GM23338 (cell line): Measurements from ENCODE around the gene LRRC4. TPM values are rescaled to one million over a fixed set of nuclear protein-coding genes. Genes with fewer than 3 reads are reported as not detected.

Experiments used
- ATAC-seq: fragments of 200-7000 bp; cut with Tn5 transposase; 3 replicates; pipeline ENCODE4 v1.9.1; 2020
- DNase-seq: peaks from one replicate; pipeline ENCODE4 v3.0.0-alpha.2; 2015; ENCODE audit warnings: low spot score
- H2AFZ ChIP-seq: fragments of 200-600 bp; sonication (generic); 2 replicates; pipeline ENCODE4 v1.8.0; 2016; ENCODE audit warnings: antibody characterized with exemption, mild to moderate bottlenecking, moderate library complexity
- H3F3A ChIP-seq: fragments of 200-600 bp; sonication (generic); replicated peaks from 2 replicates; pipeline ENCODE4 v1.8.0; 2017; ENCODE audit warnings: antibody characterized with exemption, mixed run types, low read depth
- H3K27ac ChIP-seq: fragments of 200-600 bp; sonication (generic); 2 replicates; pipeline ENCODE4 v1.6.1; 2016; ENCODE audit warnings: low read depth
- H3K27me3 ChIP-seq: fragments of 200-600 bp; sonication (generic); 2 replicates; pipeline ENCODE4 v1.8.0; 2016; ENCODE audit warnings: mild to moderate bottlenecking, mixed run types, moderate library complexity; ENCODE audit not compliant: insufficient read depth
- H3K36me3 ChIP-seq: fragments of 200-600 bp; sonication (generic); 2 replicates; pipeline ENCODE4 v1.8.0; 2016; ENCODE audit warnings: mild to moderate bottlenecking; ENCODE audit not compliant: insufficient read depth
- H3K4me1 ChIP-seq: fragments of 200-600 bp; sonication (generic); 2 replicates; pipeline ENCODE4 v1.8.0; 2016; ENCODE audit warnings: mild to moderate bottlenecking, moderate library complexity; ENCODE audit not compliant: insufficient read depth
- H3K4me2 ChIP-seq: fragments of 200-600 bp; sonication (generic); 2 replicates; pipeline ENCODE4 v1.7.1; 2017; ENCODE audit warnings: mixed run types
- H3K4me3 ChIP-seq: fragments of 200-600 bp; sonication (generic); 2 replicates; pipeline ENCODE4 v1.6.1; 2016; ENCODE audit warnings: mixed run types
- H3K79me2 ChIP-seq: fragments of 200-600 bp; sonication (generic); replicated peaks from 2 replicates; pipeline ENCODE4 v1.8.0; 2017; ENCODE audit warnings: mild to moderate bottlenecking; ENCODE audit not compliant: insufficient read depth
- H3K9me2 ChIP-seq: fragments of 200-600 bp; sonication (generic); 2 replicates; pipeline ENCODE4 v1.8.0; 2017; ENCODE audit not compliant: insufficient read depth
- H4K20me1 ChIP-seq: fragments of 200-600 bp; sonication (generic); replicated peaks from 2 replicates; pipeline ENCODE4 v1.8.0; 2017; ENCODE audit warnings: mild to moderate bottlenecking; ENCODE audit not compliant: insufficient read depth
- H3K27ac Mint-ChIP-seq: 2 replicates; pipeline ENCODE4 v1.8.0; 2020; ENCODE audit warnings: inconsistent platforms, mild to moderate bottlenecking, moderate library complexity, mixed read lengths
- H3K27me3 Mint-ChIP-seq: 3 replicates; pipeline ENCODE4 v1.8.0; 2022; ENCODE audit warnings: low read depth, mild to moderate bottlenecking, moderate library complexity, mixed read lengths, inconsistent platforms; ENCODE audit not compliant: insufficient read depth, poor library complexity
- H3K36me3 Mint-ChIP-seq: 3 replicates; pipeline ENCODE4 v1.8.0; 2021; ENCODE audit warnings: low read depth, mild to moderate bottlenecking, inconsistent platforms, moderate library complexity, mixed read lengths
- H3K4me1 Mint-ChIP-seq: 3 replicates; pipeline ENCODE4 v1.8.0; 2020; ENCODE audit warnings: mild to moderate bottlenecking, inconsistent platforms, mixed read lengths
- H3K4me3 Mint-ChIP-seq: 3 replicates; pipeline ENCODE4 v1.8.0; 2021; ENCODE audit warnings: moderate library complexity, mild to moderate bottlenecking, inconsistent platforms, mixed read lengths
- H3K9me3 Mint-ChIP-seq: 3 replicates; pipeline ENCODE4 v1.8.0; 2020; ENCODE audit warnings: moderate library complexity, mild to moderate bottlenecking, inconsistent platforms, mixed read lengths
- EZH2phosphoT487 ChIP-seq: fragments of 200-600 bp; sonication (generic); IDR thresholded peaks from one replicate; pipeline ENCODE4 v1.8.1; 2018; ENCODE audit warnings: antibody characterized with exemption; ENCODE audit not compliant: unreplicated experiment
- JUNB ChIP-seq: IDR thresholded peaks from one replicate; pipeline ENCODE4 v1.6.1; 2016; ENCODE audit warnings: antibody characterized with exemption; ENCODE audit not compliant: unreplicated experiment
- NANOG ChIP-seq: IDR thresholded peaks from 2 replicates; pipeline ENCODE4 v1.6.1; 2016; ENCODE audit warnings: antibody characterized with exemption, borderline replicate concordance
- POLR2AphosphoS5 ChIP-seq: IDR thresholded peaks from 2 replicates; pipeline ENCODE4 v1.6.1; 2016; ENCODE audit warnings: antibody characterized with exemption, low read depth
- REST ChIP-seq: IDR thresholded peaks from one replicate; pipeline ENCODE4 v1.6.1; 2018; ENCODE audit warnings: antibody characterized with exemption; ENCODE audit not compliant: unreplicated experiment
- STAT1 ChIP-seq: IDR thresholded peaks from one replicate; pipeline ENCODE4 v1.6.1; 2016; ENCODE audit warnings: antibody characterized with exemption; ENCODE audit not compliant: unreplicated experiment
- ZNF462 ChIP-seq: fragments of 250-450 bp; sonication (Bioruptor Pico); IDR thresholded peaks from 2 replicates; pipeline ENCODE4 v1.5.0; 2020; ENCODE audit warnings: mild to moderate bottlenecking, moderate library complexity
- polyA plus RNA-seq: library from polyadenylated mRNA; unstranded; fragments of >200 nt; fragmentation: Nextera tagmentation; extraction: Ambion mirVana; gene quantifications from 2 replicates; pipeline ENCODE4 v1.2.1, GENCODE V29; 2016
- total RNA-seq: library from RNA; depleted of rRNA; stranded (reverse); fragments of >200 nt; shearing (Covaris generic); gene quantifications from 2 replicates; pipeline ENCODE4 v1.2.3, GENCODE V29; 2014

LRRC4 gene
- total and polyA plus RNA-seq, 2 experiments from 2014 or later = 1.9 to 5.2 TPM

- TF ChIP-seq ZNF462 (no peak), STAT1 (no peak), JUNB (no peak), EZH2phosphoT487 (no peak), NANOG (no peak)
Observed at GRCh38 chr7:128025819-128026218, 5.4 kb downstream of the LRRC4 start (continued).

- Mint-ChIP-seq H3K36me3 (peaks cover 27% of the 10 kb centered on the region), H3K27me3 (peaks cover 16% of the 10 kb centered on the region), H3K4me3 (no peak overlapping the region), H3K4me1 (peaks cover 79% of the 10 kb centered on the region), H3K27ac (no peak overlapping the region), H3K9me3 (no peaks in the 10 kb centered on the region; the same call in 2 of the 3 replicates)
- Histone ChIP-seq H3K4me3 (no peak overlapping the region), H3K36me3 (no peaks in the 10 kb centered on the region), H3K79me2 (peaks cover 46% of the 10 kb centered on the region), H3K27ac (no peak overlapping the region), H4K20me1 (peaks cover 52% of the 10 kb centered on the region), H3K9me2 (peaks cover 5% of the 10 kb centered on the region; the same call in 1 of the 2 replicates), H3F3A (no peaks in the 10 kb centered on the region), H3K4me1 (peaks cover 33% of the 10 kb centered on the region), H3K27me3 (peaks cover 8% of the 10 kb centered on the region; the same call in 1 of the 2 replicates), H3K4me2 (no peak overlapping the region), H2AFZ (no peak overlapping the region)
- ATAC-seq (no peak), DNase-seq (no peak)
- TF ChIP-seq REST (no peak), POLR2AphosphoS5 (no peak)
Observed at GRCh38 chr7:128025380-128025779, 5.9 kb downstream of the LRRC4 start.
